A549 (cell line): ENCODE measurements around the gene TMEM272.

Experiments used
- CTCF ChIP-seq: fragments of >200 bp; sonication (Bioruptor Twin); formaldehyde crosslinking; IDR thresholded peaks from 3 replicates; pipeline ENCODE4 v1.5.1; 2016
- JUNB ChIP-seq: fragments of >200 bp; sonication (Bioruptor Twin); formaldehyde crosslinking; IDR thresholded peaks from 2 replicates; pipeline ENCODE4 v1.6.1; 2016
- PBX3 ChIP-seq: IDR thresholded peaks from 2 replicates; pipeline ENCODE4 v1.6.1; 2012
- POLR2A ChIP-seq: IDR thresholded peaks from 2 replicates; pipeline ENCODE4 v1.6.1; 2012; ENCODE audit warnings: mild to moderate bottlenecking, low read length

- TF ChIP-seq CTCF (no peak), POLR2A (no peak), PBX3 (no peak), JUNB (no peak)
Measured at GRCh38 chr13:51825681-51826254, 19.2 kb downstream of the TMEM272 start.
